Suppressor macrophage treated with lipopolysaccharide for 4 hours (primary cell): ENCODE results near the gene ZNF423.
"Not testable (repeated sequence)": the region's sequence is repeated elsewhere in the genome, so short reads cannot be mapped to it uniquely, and the experiment has no call there.

Experiments
- DNase-seq: peaks from one replicate; pipeline ENCODE4 v3.0.0-alpha.2; 2020

The ZNF423 gene

GRCh38 chr16:49567950-49568349, 288.0 kb downstream of the ZNF423 start:
- no peak for DNase-seq

- no peak for DNase-seq
Observed at GRCh38 chr16:49566432-49566831, 289.5 kb downstream of the ZNF423 start.

- DNase-seq: no peak
Observed at GRCh38 chr16:49564496-49565229, 291.2 kb downstream of the ZNF423 start.

GRCh38 chr16:49563666-49564065, 292.2 kb downstream of the ZNF423 start:
- DNase-seq: no peak

- not testable (repeated sequence) for DNase-seq
Observed at GRCh38 chr16:49562894-49563293, 293.0 kb downstream of the ZNF423 start.

- no peak for DNase-seq
Observed at GRCh38 chr16:49562228-49562627, 293.7 kb downstream of the ZNF423 start.

- DNase-seq: no peak
Observed at GRCh38 chr16:49560004-49560830, 295.7 kb downstream of the ZNF423 start.

GRCh38 chr16:49559242-49559641, 296.7 kb downstream of the ZNF423 start:
- DNase-seq: no peak

GRCh38 chr16:49558451-49558850, 297.5 kb downstream of the ZNF423 start:
- no peak for DNase-seq

- no peak for DNase-seq
Observed at GRCh38 chr16:49556606-49557446, 299.1 kb downstream of the ZNF423 start.

- no peak for DNase-seq
Observed at GRCh38 chr16:49556249-49556605, 299.7 kb downstream of the ZNF423 start.

- DNase-seq: no peak
Observed at GRCh38 chr16:49554681-49555080, 301.2 kb downstream of the ZNF423 start.

- no peak for DNase-seq
Observed at GRCh38 chr16:49552313-49552928, 303.5 kb downstream of the ZNF423 start.

- no peak for DNase-seq
Observed at GRCh38 chr16:49550666-49551065, 305.2 kb downstream of the ZNF423 start.

- DNase-seq: peak; percentile 6
Observed at GRCh38 chr16:49550140-49550539, 305.8 kb downstream of the ZNF423 start.

- DNase-seq: no peak
Observed at GRCh38 chr16:49548325-49548970, 307.5 kb downstream of the ZNF423 start.

GRCh38 chr16:49547448-49547847, 308.5 kb downstream of the ZNF423 start:
- DNase-seq: no peak

- DNase-seq: no peak
Observed at GRCh38 chr16:49546735-49547134, 309.2 kb downstream of the ZNF423 start.

- no peak for DNase-seq
Observed at GRCh38 chr16:49545741-49546448, 310.0 kb downstream of the ZNF423 start.

- DNase-seq: no peak
Observed at GRCh38 chr16:49545243-49545642, 310.7 kb downstream of the ZNF423 start.

- no peak for DNase-seq
Observed at GRCh38 chr16:49544828-49545227, 311.1 kb downstream of the ZNF423 start.

GRCh38 chr16:49543631-49543946, 312.3 kb downstream of the ZNF423 start:
- no peak for DNase-seq
